Vagina (tissue), 2 donors: Measurements from ENCODE around the gene ABCA5.

ENCODE experiments used
- POLR2A ChIP-seq, 2 donors: fragments of 450-650 bp; IDR thresholded peaks; one replicate each; pipeline ENCODE4 v1.6.1; 2017; ENCODE audit warnings: antibody characterized with exemption in 2 of 2, mild to moderate bottlenecking in 2 of 2, moderate library complexity in 2 of 2
- POLR2AphosphoS5 ChIP-seq, 2 donors: sonication (generic); formaldehyde crosslinking; IDR thresholded peaks; one replicate each; pipeline ENCODE4 v1.9.0; 2017; ENCODE audit warnings: antibody characterized with exemption in 2 of 2, mild to moderate bottlenecking in 2 of 2, low read depth in 1 of 2; ENCODE audit not compliant: insufficient read depth in 1 of 2
- TF ChIP-seq, protein P1 (sequence below), 3 experiments: fragments of 450-650 bp in 2 of 3; fragments of 200-600 bp in 1 of 3; sonication (generic) in 1 of 3; IDR thresholded peaks; one replicate each; pipeline ENCODE4 v1.5.1; 2017 to 2019; ENCODE audit warnings: antibody characterized with exemption in 3 of 3, mild to moderate bottlenecking in 2 of 3, moderate library complexity in 2 of 3

DNA sequence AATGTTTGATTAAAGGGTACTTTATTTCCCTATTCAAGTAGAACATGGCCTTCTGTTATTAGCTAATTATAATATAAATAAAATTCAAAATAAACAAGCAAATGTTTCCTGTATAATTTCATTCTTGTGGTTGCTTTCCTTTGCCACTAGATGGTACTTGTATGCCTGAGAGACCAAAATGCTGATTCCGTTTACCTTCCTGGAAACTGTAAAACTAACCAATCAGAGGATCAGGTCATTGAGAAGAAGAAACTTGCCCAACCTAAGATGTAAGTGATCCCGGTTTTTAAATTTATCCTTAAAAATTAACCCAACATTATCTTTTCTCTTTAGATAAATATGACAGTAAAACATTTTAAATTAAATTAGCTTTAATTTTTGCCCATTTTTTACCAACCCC, 8.1 kb upstream of the ABCA5 start:
- TF ChIP-seq, protein P1, sequence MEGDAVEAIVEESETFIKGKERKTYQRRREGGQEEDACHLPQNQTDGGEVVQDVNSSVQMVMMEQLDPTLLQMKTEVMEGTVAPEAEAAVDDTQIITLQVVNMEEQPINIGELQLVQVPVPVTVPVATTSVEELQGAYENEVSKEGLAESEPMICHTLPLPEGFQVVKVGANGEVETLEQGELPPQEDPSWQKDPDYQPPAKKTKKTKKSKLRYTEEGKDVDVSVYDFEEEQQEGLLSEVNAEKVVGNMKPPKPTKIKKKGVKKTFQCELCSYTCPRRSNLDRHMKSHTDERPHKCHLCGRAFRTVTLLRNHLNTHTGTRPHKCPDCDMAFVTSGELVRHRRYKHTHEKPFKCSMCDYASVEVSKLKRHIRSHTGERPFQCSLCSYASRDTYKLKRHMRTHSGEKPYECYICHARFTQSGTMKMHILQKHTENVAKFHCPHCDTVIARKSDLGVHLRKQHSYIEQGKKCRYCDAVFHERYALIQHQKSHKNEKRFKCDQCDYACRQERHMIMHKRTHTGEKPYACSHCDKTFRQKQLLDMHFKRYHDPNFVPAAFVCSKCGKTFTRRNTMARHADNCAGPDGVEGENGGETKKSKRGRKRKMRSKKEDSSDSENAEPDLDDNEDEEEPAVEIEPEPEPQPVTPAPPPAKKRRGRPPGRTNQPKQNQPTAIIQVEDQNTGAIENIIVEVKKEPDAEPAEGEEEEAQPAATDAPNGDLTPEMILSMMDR (IDR thresholded peaks at IDR 0.05), result peak in 1 of 3 experiments; percentile 23
- TF ChIP-seq POLR2AphosphoS5 (IDR thresholded peaks at IDR 0.05; ENCODE audit: insufficient read depth in 1 of 2, low read depth in 1 of 2) (no peak), POLR2A (IDR thresholded peaks at IDR 0.05) (no peak)
